Right forelimb (tissue), 1 donor: ENCODE results near the gene TMC2.
"Not testable (repeated sequence)": the region's sequence is repeated elsewhere in the genome, so short reads cannot be mapped to it uniquely, and the experiment has no call there.

Experiments used
- DNase-seq: peaks from one replicate; pipeline ENCODE4 v3.0.0-alpha.2; 2018

Gene TMC2

DNA sequence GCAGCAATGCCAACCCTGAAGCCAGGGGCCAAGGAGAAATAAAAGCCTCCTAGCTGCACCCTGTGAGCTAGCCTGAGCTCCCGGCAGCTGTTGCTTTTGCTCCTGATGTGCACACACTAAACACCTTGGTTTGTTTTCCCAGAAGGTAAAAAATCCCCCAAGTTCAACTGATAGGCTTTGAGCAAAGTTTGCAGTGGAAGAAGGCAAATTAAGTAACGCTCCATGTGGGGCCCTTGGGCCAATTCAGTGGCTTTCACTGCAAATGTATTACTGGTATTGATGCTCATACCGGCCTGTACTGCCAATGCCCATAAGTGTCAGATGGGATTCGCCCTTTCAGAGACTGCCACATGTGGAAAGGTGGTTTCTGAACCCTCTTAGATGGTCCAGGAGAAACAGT is 137.1 kb downstream of the TMC2 start:
- DNase-seq, result no peak

DNA sequence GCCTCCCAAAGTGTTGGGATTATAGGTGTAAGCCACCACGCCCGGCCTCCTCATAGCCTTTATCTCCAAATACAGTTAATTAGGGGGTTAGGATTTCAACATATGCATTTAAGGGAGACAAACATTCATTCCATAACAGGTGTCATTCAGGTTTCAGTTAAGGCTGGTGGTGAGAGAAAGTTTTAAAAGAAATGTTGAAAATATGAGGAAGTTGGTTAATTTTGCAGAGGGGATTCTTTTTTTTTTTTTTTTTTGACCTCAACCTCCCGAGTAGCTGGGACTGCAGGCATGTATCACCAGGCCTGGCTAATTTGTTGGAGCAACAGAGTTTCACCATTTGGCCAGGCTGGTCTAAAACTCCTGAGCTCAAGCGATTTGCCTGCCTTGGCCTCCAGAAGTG is 143.7 kb downstream of the TMC2 start:
- DNase-seq, result no peak

DNA sequence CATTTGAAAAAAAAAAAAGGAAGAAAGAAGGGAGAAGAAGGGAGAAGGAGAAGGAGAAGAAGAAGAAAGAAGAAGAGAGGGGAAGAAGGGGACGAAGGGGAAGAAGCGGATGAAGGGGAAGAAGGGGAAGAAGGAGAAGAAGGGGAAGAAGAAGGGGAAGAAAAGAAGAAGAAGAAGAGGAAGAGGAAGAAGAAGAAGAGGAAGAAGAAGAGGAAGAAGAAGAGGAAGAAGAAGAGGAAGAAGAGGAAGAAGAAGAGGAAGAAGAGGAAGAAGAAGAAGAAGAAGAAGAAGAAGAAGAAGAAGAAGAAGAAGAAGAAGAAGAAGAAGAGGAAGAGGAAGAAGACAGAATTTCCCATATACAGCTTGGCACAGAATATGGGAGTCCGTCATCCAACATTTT is 145.7 kb downstream of the TMC2 start:
- not testable (repeated sequence) for DNase-seq

DNA sequence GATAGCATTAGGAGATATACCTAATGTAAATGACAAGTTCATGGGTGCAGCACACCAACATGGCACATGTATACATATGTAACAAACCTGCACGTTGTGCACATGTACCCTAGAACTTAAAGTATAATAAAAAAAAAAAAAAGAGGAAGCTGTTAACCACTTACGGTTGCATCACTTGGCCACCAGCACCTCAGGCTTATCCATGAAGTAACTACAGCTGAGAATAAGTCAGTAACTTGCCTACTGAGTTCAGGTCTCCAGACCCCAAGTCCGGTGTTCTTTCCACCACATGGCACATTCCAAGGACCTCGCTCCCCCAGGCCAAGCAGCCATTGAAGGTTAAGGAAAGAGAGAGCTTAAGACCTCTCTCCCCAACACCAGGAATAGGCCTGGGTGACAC is 148.4 kb downstream of the TMC2 start:
- not testable (repeated sequence) for DNase-seq

DNA sequence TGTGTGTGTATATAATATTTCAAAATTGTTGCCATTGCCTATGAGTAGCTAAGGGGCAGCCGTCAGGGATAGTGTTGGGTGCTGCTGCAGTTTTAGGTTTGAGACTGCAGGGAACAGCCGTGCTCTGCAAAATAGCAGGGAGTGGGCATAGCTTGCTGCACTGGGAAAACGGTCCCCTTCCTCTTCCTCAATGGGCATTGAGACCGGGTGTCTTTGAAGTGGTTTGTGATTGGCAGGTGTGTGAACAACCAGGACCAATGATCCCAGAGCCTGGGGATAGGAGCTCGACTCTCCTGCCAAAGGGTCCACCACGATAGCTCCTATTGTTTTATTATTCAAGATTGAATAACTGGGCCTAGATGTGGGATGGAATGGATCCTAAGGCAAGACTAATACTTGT is 151.1 kb downstream of the TMC2 start:
- no peak for DNase-seq

DNA sequence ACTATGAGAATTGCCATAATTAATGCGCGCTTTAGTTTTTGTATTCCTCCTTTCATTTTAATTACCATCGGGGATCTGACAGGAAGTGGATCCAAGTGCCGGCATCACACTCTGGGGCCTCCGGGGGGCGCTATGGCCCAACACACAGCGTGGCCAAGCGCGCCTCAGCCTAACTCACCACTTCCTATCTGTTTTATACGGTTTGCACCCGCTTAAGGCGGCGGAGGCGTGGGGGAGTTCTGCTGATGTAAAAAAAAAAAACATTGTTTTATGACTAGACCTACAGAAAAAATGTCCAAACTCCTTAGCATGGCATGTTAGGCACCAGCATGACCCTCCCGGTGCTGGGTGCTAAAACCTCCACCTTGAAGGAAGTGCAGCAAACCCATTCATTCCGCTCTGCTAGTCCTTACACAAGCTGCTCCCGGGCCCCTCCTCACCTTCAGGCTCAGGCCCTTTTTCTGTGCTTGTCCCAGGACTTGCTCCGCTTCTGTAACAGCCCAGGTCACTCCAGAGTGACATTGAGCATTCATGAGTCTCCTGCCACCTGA is 151.7 kb downstream of the TMC2 start:
- peak; percentile 53 for DNase-seq

DNA sequence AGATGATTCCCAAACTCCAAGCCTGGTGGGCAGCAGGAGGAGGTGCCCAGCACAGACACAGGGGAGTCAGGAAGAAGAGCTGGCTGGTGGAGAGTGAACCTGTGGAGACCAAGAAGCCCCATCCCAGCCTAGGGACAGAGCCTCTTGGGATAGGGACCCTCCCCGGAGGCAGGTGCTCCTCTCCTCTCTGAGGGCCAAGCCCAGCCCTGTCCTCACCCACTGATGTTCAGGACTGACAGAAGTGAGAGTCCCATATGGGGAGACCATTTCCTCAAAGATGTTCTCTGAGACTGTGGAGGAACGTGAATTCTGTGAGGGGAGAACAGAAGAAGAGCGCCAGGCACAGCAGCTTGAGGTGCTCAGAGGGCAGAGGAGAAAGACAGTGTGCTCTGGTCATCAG is 153.8 kb downstream of the TMC2 start:
- no peak for DNase-seq

DNA sequence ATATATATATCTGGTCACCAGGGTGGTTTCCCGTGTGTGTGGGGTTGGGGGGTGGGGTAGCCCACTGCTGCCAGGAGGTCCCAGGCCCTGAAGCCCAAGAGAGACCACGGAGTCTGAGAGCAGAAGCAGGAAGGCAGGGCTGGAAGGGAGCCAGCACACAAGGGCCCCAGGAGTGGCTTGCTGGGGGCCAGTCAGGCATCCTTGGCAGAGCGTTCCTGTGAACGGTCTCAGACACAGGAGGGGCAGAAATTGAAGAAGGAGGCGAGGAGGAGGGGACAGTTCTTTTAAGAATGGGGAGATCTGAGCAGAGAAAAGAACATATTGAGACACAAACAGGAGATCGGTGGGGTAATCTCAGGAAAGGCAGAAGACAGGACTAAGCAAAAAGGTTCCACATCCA is 154.3 kb downstream of the TMC2 start:
- DNase-seq, result no peak

DNA sequence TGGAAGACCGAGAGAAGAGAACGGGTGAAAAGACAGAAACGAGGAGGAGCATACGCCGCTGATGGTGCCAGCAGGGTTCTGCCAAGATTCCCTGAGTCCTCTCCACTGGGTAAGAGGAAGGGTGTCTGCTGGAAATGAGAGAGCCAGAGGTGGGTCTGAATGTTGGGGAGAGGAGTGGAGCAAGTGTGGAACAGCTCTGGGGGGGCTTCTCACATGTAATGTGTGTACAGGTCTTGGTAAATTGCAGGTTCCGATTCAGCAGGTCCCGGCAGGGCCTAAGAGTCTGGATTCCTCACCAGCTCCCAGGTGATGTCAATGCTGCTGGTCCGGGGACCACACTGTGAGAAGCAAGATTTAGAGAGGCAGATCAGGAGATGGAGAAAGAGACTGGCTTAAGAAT is 154.8 kb downstream of the TMC2 start:
- no peak for DNase-seq
